PC-3 (cell line): ENCODE measurements around the gene KIF3A.

ENCODE experiments used
- CTCF ChIP-seq: fragments of 300-600 bp; sonication (generic); conservative IDR thresholded peaks from 2 replicates; pipeline ENCODE4 v1.5.1; 2017; ENCODE audit warnings: antibody characterized with exemption, low read depth, mild to moderate bottlenecking, low read length
- EZH2phosphoT487 ChIP-seq: fragments of 300-600 bp; sonication (generic); IDR thresholded peaks from 2 replicates; pipeline ENCODE4 v1.6.1; 2018; ENCODE audit warnings: mild to moderate bottlenecking, antibody characterized with exemption, low read length, borderline replicate concordance

GRCh38 chr5:132733499-132734148 is 3.7 kb downstream of the KIF3A start:
- no peak for TF ChIP-seq CTCF
- TF ChIP-seq EZH2phosphoT487, result no peak
